DOHH2 (cell line): ENCODE data around the gene CRTAC1.

Experiments
- H3F3A ChIP-seq: fragments of 200-600 bp; sonication (generic), shearing (Covaris generic); 2 replicates; pipeline ENCODE4 v1.6.0; 2016; ENCODE audit warnings: antibody characterized with exemption, mild to moderate bottlenecking; ENCODE audit not compliant: control insufficient read depth, insufficient read depth
- H3K27ac ChIP-seq: fragments of 200-600 bp; sonication (generic); 2 replicates; pipeline ENCODE4 v1.5.1; 2014; ENCODE audit warnings: low read depth, mild to moderate bottlenecking, low read length, moderate library complexity
- H3K27me3 ChIP-seq: fragments of 200-600 bp; sonication (generic); 2 replicates; pipeline ENCODE4 v1.6.1; 2014; ENCODE audit warnings: mild to moderate bottlenecking, low read length, mixed read lengths; ENCODE audit not compliant: control insufficient read depth
- H3K36me3 ChIP-seq: fragments of 200-600 bp; sonication (generic); 2 replicates; pipeline ENCODE4 v1.6.1; 2014; ENCODE audit warnings: mild to moderate bottlenecking, low read length, moderate library complexity, mixed read lengths; ENCODE audit not compliant: control insufficient read depth
- H3K4me1 ChIP-seq: fragments of 200-600 bp; sonication (generic); 2 replicates; pipeline ENCODE4 v1.6.1; 2014; ENCODE audit warnings: mild to moderate bottlenecking, low read length, mixed read lengths; ENCODE audit not compliant: control insufficient read depth
- H3K4me2 ChIP-seq: fragments of 200-600 bp; sonication (generic); 2 replicates; pipeline ENCODE4 v1.6.0; 2014; ENCODE audit warnings: mild to moderate bottlenecking, low read length, moderate library complexity
- H3K4me3 ChIP-seq: fragments of 200-600 bp; sonication (generic); 2 replicates; pipeline ENCODE4 v1.5.1; 2014; ENCODE audit warnings: mild to moderate bottlenecking, low read length, mixed read lengths
- H3K79me2 ChIP-seq: fragments of 200-600 bp; sonication (generic); 2 replicates; pipeline ENCODE4 v1.6.1; 2014; ENCODE audit warnings: mild to moderate bottlenecking, low read length, mixed read lengths; ENCODE audit not compliant: control insufficient read depth
- H3K9me2 ChIP-seq: fragments of 200-600 bp; sonication (generic); replicated peaks from 2 replicates; pipeline ENCODE4 v1.6.1; 2014; ENCODE audit warnings: mild to moderate bottlenecking, low read length, mixed read lengths; ENCODE audit not compliant: control insufficient read depth
- H3K9me3 ChIP-seq: fragments of 200-600 bp; sonication (generic); 2 replicates; pipeline ENCODE4 v1.6.1; 2014; ENCODE audit warnings: antibody characterized with exemption, low read length, mixed read lengths; ENCODE audit not compliant: control insufficient read depth, insufficient read depth
- H4K20me1 ChIP-seq: fragments of 200-600 bp; sonication (generic); 2 replicates; pipeline ENCODE4 v1.6.0; 2014; ENCODE audit warnings: low read depth, mild to moderate bottlenecking, antibody characterized with exemption, low read length, moderate library complexity; ENCODE audit not compliant: control insufficient read depth, insufficient read depth
- CTCF ChIP-seq: fragments of 200-600 bp; sonication (generic); IDR thresholded peaks from one replicate; pipeline ENCODE4 v1.5.1; 2014; ENCODE audit warnings: antibody characterized with exemption, mild to moderate bottlenecking, low read depth, low read length; ENCODE audit not compliant: poor library complexity, severe bottlenecking
- EZH2phosphoT487 ChIP-seq: fragments of 200-600 bp; sonication (generic); IDR thresholded peaks from 2 replicates; pipeline ENCODE4 v1.6.1; 2017; ENCODE audit warnings: borderline replicate concordance, mild to moderate bottlenecking, antibody characterized with exemption, low read length, moderate library complexity, mixed read lengths

The CRTAC1 gene

GRCh38 chr10:97977673-97978072 lies 52.7 kb downstream of the CRTAC1 start:
- Histone ChIP-seq H3K4me1 (no peaks in the 10 kb centered on the region), H4K20me1 (no peaks in the 10 kb centered on the region), H3K4me2 (no peak overlapping the region), H3K4me3 (no peak overlapping the region), H3F3A (no peaks in the 10 kb centered on the region), H3K36me3 (no peaks in the 10 kb centered on the region), H3K27ac (no peak overlapping the region), H3K79me2 (no peaks in the 10 kb centered on the region), H3K27me3 (peaks cover 16% of the 10 kb centered on the region), H3K9me3 (no peaks in the 10 kb centered on the region), H3K9me2 (no peaks in the 10 kb centered on the region)
- TF ChIP-seq EZH2phosphoT487 (no peak), CTCF (no peak)

- Histone ChIP-seq H3F3A (no peaks in the 10 kb centered on the region), H4K20me1 (no peaks in the 10 kb centered on the region), H3K9me3 (no peaks in the 10 kb centered on the region), H3K27ac (no peak overlapping the region), H3K4me3 (no peak overlapping the region), H3K4me1 (no peaks in the 10 kb centered on the region), H3K9me2 (no peaks in the 10 kb centered on the region), H3K27me3 (peaks cover 4% of the 10 kb centered on the region; the same call in 1 of the 2 replicates), H3K4me2 (no peak overlapping the region), H3K79me2 (no peaks in the 10 kb centered on the region), H3K36me3 (no peaks in the 10 kb centered on the region)
- TF ChIP-seq EZH2phosphoT487: no peak
- no peak for TF ChIP-seq CTCF
Observed at GRCh38 chr10:97975598-97975997, 54.8 kb downstream of the CRTAC1 start.

- H3K9me2 ChIP-seq: no peaks in the 10 kb centered on the region
- H3K4me3 ChIP-seq: no peak overlapping the region
- H3K9me3 ChIP-seq: no peaks in the 10 kb centered on the region
- TF ChIP-seq CTCF: no peak
- no peak for TF ChIP-seq EZH2phosphoT487
- H3K27ac ChIP-seq: no peak overlapping the region
- no peak overlapping the region for H3K4me2 ChIP-seq
- H4K20me1 ChIP-seq: no peaks in the 10 kb centered on the region
- no peaks in the 10 kb centered on the region for H3K36me3 ChIP-seq
- no peaks in the 10 kb centered on the region for H3K27me3 ChIP-seq
- H3F3A ChIP-seq: no peaks in the 10 kb centered on the region
- no peaks in the 10 kb centered on the region for H3K79me2 ChIP-seq
- H3K4me1 ChIP-seq: no peaks in the 10 kb centered on the region
Observed at GRCh38 chr10:97974526-97975525, 55.6 kb downstream of the CRTAC1 start.
